GM21737 (cell line): ENCODE measurements around the gene ANKRD66.
"Not testable (repeated sequence)": the region's sequence is repeated elsewhere in the genome, so short reads cannot be mapped to it uniquely, and the experiment has no call there.

Experiments
- ATAC-seq: cut with Tn5 transposase; IDR thresholded peaks from one replicate; pipeline ENCODE4 v1.9.1; 2021; ENCODE audit warnings: mild to moderate bottlenecking, moderate library complexity; ENCODE audit not compliant: unreplicated experiment

ANKRD66 gene

GRCh38 chr6:46746696-46747095, at the start of gene ANKRD66:
TSS of gene ANKRD66 (plus strand) at chr6:46746933. CDS start at chr6:46751949, 5,016 bp downstream.
- ATAC-seq = no peak

GRCh38 chr6:46699970-46700369, 46.8 kb upstream of the ANKRD66 start:
- no peak for ATAC-seq

GRCh38 chr6:46704562-46704961, 42.2 kb upstream of the ANKRD66 start:
- no peak for ATAC-seq

- ATAC-seq = no peak
Measured at GRCh38 chr6:46706464-46706863, 40.3 kb upstream of the ANKRD66 start.

- ATAC-seq = no peak
Measured at GRCh38 chr6:46711491-46711890, 35.2 kb upstream of the ANKRD66 start.

- ATAC-seq = no peak
Measured at GRCh38 chr6:46715141-46715540, 31.6 kb upstream of the ANKRD66 start.

- ATAC-seq = no peak
Measured at GRCh38 chr6:46719099-46719498, 27.6 kb upstream of the ANKRD66 start.

- no peak for ATAC-seq
Measured at GRCh38 chr6:46720401-46720800, 26.3 kb upstream of the ANKRD66 start.

- ATAC-seq = no peak
Measured at GRCh38 chr6:46729787-46730326, 16.9 kb upstream of the ANKRD66 start.

- ATAC-seq = no peak
Measured at GRCh38 chr6:46730921-46731461, 15.7 kb upstream of the ANKRD66 start.

- no peak for ATAC-seq
Measured at GRCh38 chr6:46733341-46733801, 13.4 kb upstream of the ANKRD66 start.

- no peak for ATAC-seq
Measured at GRCh38 chr6:46734867-46735719, 11.6 kb upstream of the ANKRD66 start, which contains the start of gene PLA2G7. TSS of gene PLA2G7 (minus strand) at chr6:46735375. CDS start at chr6:46722891, 12,484 bp downstream.

GRCh38 chr6:46735720-46736031, 11.1 kb upstream of the ANKRD66 start:
- no peak for ATAC-seq

GRCh38 chr6:46736906-46737305, 9.8 kb upstream of the ANKRD66 start:
- no peak for ATAC-seq

GRCh38 chr6:46741482-46741881, 5.3 kb upstream of the ANKRD66 start:
- ATAC-seq = no peak

- ATAC-seq = no peak
Measured at GRCh38 chr6:46741910-46742309, 4.8 kb upstream of the ANKRD66 start.

- no peak for ATAC-seq
Measured at GRCh38 chr6:46743425-46744158, 3.1 kb upstream of the ANKRD66 start.

GRCh38 chr6:46744159-46744725, 2.5 kb upstream of the ANKRD66 start:
- ATAC-seq = not testable (repeated sequence)

- ATAC-seq = no peak
Measured at GRCh38 chr6:46745973-46746372, 760 bp upstream of the ANKRD66 start.

- no peak for ATAC-seq
Measured at GRCh38 chr6:46748940-46749503, 2.3 kb downstream of the ANKRD66 start.

GRCh38 chr6:46749731-46750130, 3.0 kb downstream of the ANKRD66 start:
- ATAC-seq = no peak
